Keratinocyte (primary cell): ENCODE results near the gene MED16.

Experiments used
- CTCF ChIP-seq, 3 experiments: IDR thresholded peaks in 1 of 3; conservative IDR thresholded peaks in 1 of 3; optimal IDR thresholded peaks in 1 of 3; 2 replicates in 2 of 3; 3 replicates in 1 of 3; pipeline versions ENCODE3 to v1.5.1; 2011; ENCODE audit warnings: low read length in 3 of 3, mild to moderate bottlenecking in 3 of 3, moderate library complexity in 2 of 3, control low read depth in 1 of 3, inconsistent platforms in 1 of 3; ENCODE audit not compliant: insufficient read depth in 2 of 3; ENCODE audit errors: extremely low read depth in 1 of 3
- EZH2 ChIP-seq: IDR thresholded peaks from one replicate; pipeline ENCODE4 v1.6.1; 2012; ENCODE audit warnings: inconsistent platforms, mild to moderate bottlenecking, low read length, moderate library complexity

- no peak for TF ChIP-seq CTCF (optimal IDR thresholded peaks at IDR 0.05 in 1 of 3, IDR thresholded peaks at IDR 0.05 in 1 of 3, conservative IDR thresholded peaks at IDR 0.05 in 1 of 3; ENCODE audit: extremely low read depth in 1 of 3, insufficient read depth in 2 of 3, low read length in 3 of 3)
- TF ChIP-seq EZH2 = no peak
Measured at GRCh38 chr19:925526-926322, 32.7 kb upstream of the MED16 start, which contains the start of gene ARID3A.
